MCF 10A (cell line): ENCODE results near the gene ARL5B. TPM values are rescaled to one million over a fixed set of nuclear protein-coding genes. Genes with fewer than 3 reads are reported as not detected.

ENCODE experiments used
- BruUV-seq: library from RNA; stranded (reverse); fragments of 400-500 nt; replicated peaks from 2 replicates; lab custom pipeline; 2021; lab: Mats Ljungman, UMichigan
- CTCF ChIA-PET: fragments of 300-600 bp; sonication (Branson Sonifier 250); formaldehyde crosslinking; extraction: SDS; loops from one replicate; lab custom pipeline; 2021; ENCODE audit warnings: antibody characterized with exemption, inconsistent platforms; lab: Yijun Ruan, JAX
- POLR2A ChIA-PET: fragments of 300-600, 350-650 bp; sonication (Branson Sonifier 250); formaldehyde crosslinking; extraction: SDS; loops from one replicate; lab custom pipeline; 2020; ENCODE audit warnings: antibody characterized with exemption, inconsistent platforms; lab: Yijun Ruan, JAX
- DNase-seq: peaks from one replicate; pipeline ENCODE4 v3.0.0-alpha.2; 2018; ENCODE audit not compliant: unreplicated experiment
- H3K27ac Mint-ChIP-seq: one replicate; pipeline ENCODE4 v1.8.0; 2022; ENCODE audit warnings: mild to moderate bottlenecking, low read depth, mixed read lengths; ENCODE audit not compliant: unreplicated experiment
- H3K27me3 Mint-ChIP-seq: one replicate; pipeline ENCODE4 v1.8.0; 2022; ENCODE audit warnings: mixed read lengths; ENCODE audit not compliant: insufficient read depth, unreplicated experiment
- H3K36me3 Mint-ChIP-seq: one replicate; pipeline ENCODE4 v1.8.0; 2022; ENCODE audit warnings: mild to moderate bottlenecking, moderate library complexity, mixed read lengths; ENCODE audit not compliant: insufficient read depth, unreplicated experiment
- H3K4me1 Mint-ChIP-seq: one replicate; pipeline ENCODE4 v1.8.0; 2022; ENCODE audit warnings: mixed read lengths; ENCODE audit not compliant: insufficient read depth, unreplicated experiment
- H3K4me3 Mint-ChIP-seq: one replicate; pipeline ENCODE4 v1.8.0; 2022; ENCODE audit warnings: mild to moderate bottlenecking, moderate library complexity, mixed read lengths; ENCODE audit not compliant: unreplicated experiment
- H3K9me3 Mint-ChIP-seq: one replicate; pipeline ENCODE4 v1.8.0; 2022; ENCODE audit warnings: mixed read lengths; ENCODE audit not compliant: unreplicated experiment
- CTCF ChIP-seq: fragments of 200-600 bp; IDR thresholded peaks from one replicate; pipeline ENCODE4 v1.8.0; 2022; ENCODE audit warnings: antibody characterized with exemption, mild to moderate bottlenecking; ENCODE audit not compliant: unreplicated experiment
- intact Hi-C: fragments of 100-400 bp; cut with micrococcal nuclease; formaldehyde crosslinking; loops from 2 replicates; pipeline ENCODE4 v1.14.1; 2022
- total RNA-seq: library from RNA; stranded (reverse); gene quantifications from 2 replicates; pipeline ENCODE4 v1.2.3, GENCODE V29; 2022

ARL5B gene
- total RNA-seq, 1 experiment from 2014 or later: 22.0 TPM

GRCh38 chr10:18718991-18719390 lies 59.8 kb downstream of the ARL5B start:
- ChIA-PET CTCF (no interaction called here), POLR2A (interaction anchor here (0.7 kb wide), 1 partner anchor 21 kb away, joined by 3 read pairs; no protein-coding TSS in a partner anchor)
- Mint-ChIP-seq H3K4me1 (peaks cover 15% of the 10 kb centered on the region), H3K27me3 (no peaks in the 10 kb centered on the region), H3K27ac (no peak overlapping the region), H3K9me3 (no peaks in the 10 kb centered on the region), H3K4me3 (no peak overlapping the region), H3K36me3 (no peaks in the 10 kb centered on the region)
- intact Hi-C loops: no loop called here
- BruUV-seq: no TSS peak
- TF ChIP-seq CTCF: no peak
- DNase-seq: no peak

GRCh38 chr10:18719811-18720210 lies 60.6 kb downstream of the ARL5B start:
- intact Hi-C loops: no loop called here
- Mint-ChIP-seq H3K27me3 (no peaks in the 10 kb centered on the region), H3K4me1 (peaks cover 15% of the 10 kb centered on the region), H3K9me3 (no peaks in the 10 kb centered on the region), H3K27ac (peak overlapping the region; percentile 11), H3K4me3 (no peak overlapping the region), H3K36me3 (no peaks in the 10 kb centered on the region)
- CTCF ChIA-PET: no interaction called here
- peak; percentile 58 for DNase-seq
- no TSS peak for BruUV-seq
- POLR2A ChIA-PET: interaction anchor here (1.2 kb wide), 1 partner anchor 55 kb away, joined by 3 read pairs; no protein-coding TSS in a partner anchor
- TF ChIP-seq CTCF: no peak

GRCh38 chr10:18721067-18721466 lies 61.8 kb downstream of the ARL5B start:
- Mint-ChIP-seq H3K4me1 (peaks cover 15% of the 10 kb centered on the region), H3K36me3 (no peaks in the 10 kb centered on the region), H3K4me3 (no peak overlapping the region), H3K27ac (no peak overlapping the region), H3K9me3 (no peaks in the 10 kb centered on the region), H3K27me3 (no peaks in the 10 kb centered on the region)
- POLR2A ChIA-PET: interaction anchor here (0.8 kb wide), 1 partner anchor 217 kb away, joined by 3 read pairs; no protein-coding TSS in a partner anchor
- CTCF ChIA-PET: no interaction called here
- no peak for DNase-seq
- TF ChIP-seq CTCF: no peak
- no TSS peak for BruUV-seq
- intact Hi-C loops: no loop called here

GRCh38 chr10:18723801-18724200 lies 64.6 kb downstream of the ARL5B start:
- intact Hi-C loops: no loop called here
- Mint-ChIP-seq H3K36me3 (no peaks in the 10 kb centered on the region), H3K27ac (no peak overlapping the region), H3K4me3 (no peak overlapping the region), H3K4me1 (peaks cover 11% of the 10 kb centered on the region), H3K27me3 (no peaks in the 10 kb centered on the region), H3K9me3 (no peaks in the 10 kb centered on the region)
- TF ChIP-seq CTCF: no peak
- POLR2A ChIA-PET: no interaction called here
- CTCF ChIA-PET: interaction anchor here (0.6 kb wide), 1 partner anchor 326 kb away, joined by 4 read pairs; no protein-coding TSS in a partner anchor
- DNase-seq: no peak
- BruUV-seq: no TSS peak

Other genes with a start within 250 kb of the ARL5B start
- gene NSUN6, start 7.8 kb upstream of the ARL5B start, total RNA-seq: 16.0 and 16.2 TPM in 2 replicates